Large intestine (tissue), 3 donors: ENCODE data around the gene PLA2G15. TPM values are rescaled to one million over a fixed set of nuclear protein-coding genes. Genes with fewer than 3 reads are reported as not detected.

Source experiments
- DNase-seq, 2 donors: peaks; one replicate each; pipeline versions ENCODE4 v3.0.0 to v3.0.0-alpha.2; 2013
- H3K27ac ChIP-seq: one replicate; pipeline ENCODE4 v1.5.1; 2013; ENCODE audit warnings: low read length
- H3K27me3 ChIP-seq: 2 replicates; pipeline ENCODE4 v1.6.1; 2013; ENCODE audit warnings: low read length; ENCODE audit not compliant: control insufficient read depth, insufficient read depth
- H3K36me3 ChIP-seq: 2 replicates; pipeline ENCODE4 v1.6.1; 2013; ENCODE audit warnings: low read length; ENCODE audit not compliant: control insufficient read depth, insufficient read depth
- H3K4me1 ChIP-seq: one replicate; pipeline ENCODE4 v1.6.1; 2013; ENCODE audit warnings: low read length; ENCODE audit not compliant: control insufficient read depth, insufficient read depth
- H3K4me3 ChIP-seq: one replicate; pipeline ENCODE4 v1.5.1; 2013; ENCODE audit warnings: low read length
- H3K9me3 ChIP-seq: one replicate; pipeline ENCODE4 v1.6.1; 2013; ENCODE audit warnings: mild to moderate bottlenecking, low read depth, low read length, moderate library complexity; ENCODE audit not compliant: control insufficient read depth
- WGBS: methylation state at CpG from one replicate; pipeline ENCODE4 v1.1.5; 2013; ENCODE audit warnings: low lambda C conversion rate; ENCODE audit not compliant: insufficient coverage; 5-methylcytosine and 5-hydroxymethylcytosine counted together
- polyA plus RNA-seq: library from polyadenylated mRNA; unstranded; fragments of 120-200 nt; gene quantifications from one replicate; pipeline ENCODE4 v1.2.1, GENCODE V29; 2013

The PLA2G15 gene
- polyA plus RNA-seq, 1 donor, result 18.7 TPM

DNA sequence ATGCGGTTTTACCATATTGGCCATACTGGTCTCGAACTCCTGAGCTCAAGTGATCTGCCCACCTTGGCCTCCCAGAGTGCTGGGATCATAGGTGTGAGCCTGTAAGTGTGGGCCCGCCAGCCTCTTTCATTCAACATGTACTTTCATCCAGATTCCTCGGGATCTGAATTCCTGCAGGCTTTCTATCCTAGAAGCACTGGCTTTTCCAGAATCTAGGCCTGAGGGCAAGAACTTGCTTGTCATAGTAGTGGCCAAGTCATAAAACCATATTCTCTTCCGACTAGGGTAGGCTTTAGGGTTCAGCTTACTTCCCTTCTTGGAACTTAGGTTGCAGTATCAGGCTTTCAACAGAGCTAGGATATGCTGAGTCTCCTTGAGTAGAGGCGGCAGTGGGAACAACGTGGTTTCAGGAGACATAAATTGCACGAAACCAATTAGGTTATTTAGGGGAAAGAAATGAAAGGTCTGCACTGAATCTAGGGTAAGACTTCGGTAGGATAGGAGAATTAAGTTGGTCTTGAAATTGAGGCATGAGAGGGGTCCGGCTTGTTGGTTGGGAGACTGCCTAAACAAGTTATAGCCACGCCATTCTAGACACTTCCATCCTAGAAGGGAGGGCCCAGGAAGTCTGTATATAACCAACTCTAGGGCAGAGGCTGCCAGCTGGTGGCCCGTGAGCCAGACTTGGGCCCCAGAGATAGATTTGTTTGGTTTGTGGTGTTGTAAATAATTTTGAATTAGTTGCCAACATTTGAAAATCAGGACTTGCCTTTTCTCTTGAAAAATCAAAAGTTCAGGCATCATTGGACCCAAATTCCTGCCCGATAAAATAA lies 34.8 kb downstream of the PLA2G15 start:
- Histone ChIP-seq H3K27me3 (no peaks in the 10 kb centered on the region), H3K4me3 (no peak overlapping the region), H3K27ac (no peak overlapping the region), H3K4me1 (no peaks in the 10 kb centered on the region), H3K9me3 (no peaks in the 10 kb centered on the region), H3K36me3 (peaks cover 7% of the 10 kb centered on the region)
- 91% methylated on average over 4 of the region's 13 CpGs for WGBS
- DNase-seq, result no peak

DNA sequence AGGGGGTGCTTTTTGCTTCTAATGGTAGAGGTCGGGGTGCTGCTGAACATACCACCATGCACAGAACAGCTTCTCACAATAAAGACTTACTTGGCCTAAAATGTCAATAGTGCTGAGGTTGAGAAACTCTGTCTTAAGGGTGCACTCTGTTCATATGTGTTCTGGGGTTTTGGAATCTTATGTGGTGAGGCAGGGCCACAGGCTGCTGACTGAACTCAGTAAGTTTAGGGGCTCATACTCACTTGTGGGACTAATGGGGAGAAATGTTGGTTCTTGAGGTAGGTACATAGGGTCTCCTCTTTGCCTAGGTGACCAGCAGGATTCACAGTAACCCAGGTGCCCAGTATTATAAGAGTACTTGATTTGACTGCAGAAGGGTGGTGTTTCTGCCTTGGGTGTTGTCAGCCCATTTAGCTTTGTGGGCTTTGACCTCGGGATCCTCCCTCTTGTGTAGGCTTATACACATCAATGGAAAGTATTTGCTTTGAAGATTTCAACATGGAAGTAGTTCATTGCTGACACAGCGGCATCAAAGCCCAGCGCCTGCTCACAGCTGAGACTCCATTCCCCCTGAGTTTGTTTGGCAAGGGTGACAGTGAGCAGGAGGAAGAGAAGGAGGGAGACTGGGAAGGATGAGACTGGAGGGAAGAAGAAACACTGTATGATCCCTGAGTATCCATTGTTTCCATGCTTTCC lies 36.3 kb downstream of the PLA2G15 start:
- no peak for DNase-seq
- no peaks in the 10 kb centered on the region for H3K27me3 ChIP-seq
- no peak overlapping the region for H3K4me3 ChIP-seq
- no peaks in the 10 kb centered on the region for H3K4me1 ChIP-seq
- H3K9me3 ChIP-seq, result no peaks in the 10 kb centered on the region
- no peak overlapping the region for H3K27ac ChIP-seq
- WGBS, result no CpG with 5 or more reads among the region's 4 CpGs
- H3K36me3 ChIP-seq, result peaks cover 10% of the 10 kb centered on the region

DNA sequence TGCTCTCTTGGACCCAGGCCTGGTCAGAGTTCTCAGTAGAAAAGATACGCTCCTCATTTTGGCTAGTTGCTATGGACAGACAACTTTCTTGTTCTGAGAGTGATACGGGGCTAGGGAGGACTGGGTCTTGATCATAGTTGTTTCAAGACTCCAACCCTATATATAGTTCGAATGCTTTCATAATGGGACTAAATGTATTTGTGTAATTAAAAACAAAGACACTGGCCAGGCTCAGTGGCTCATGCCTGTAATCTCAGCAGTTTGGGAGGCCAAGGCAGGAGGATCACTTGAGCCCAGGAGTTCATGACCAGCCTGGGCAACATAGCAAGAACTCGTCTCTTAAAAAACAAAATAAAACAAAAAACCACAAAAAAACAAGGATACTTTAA lies 36.9 kb downstream of the PLA2G15 start:
- no peaks in the 10 kb centered on the region for H3K27me3 ChIP-seq
- H3K9me3 ChIP-seq, result no peaks in the 10 kb centered on the region
- no peaks in the 10 kb centered on the region for H3K4me1 ChIP-seq
- no peak overlapping the region for H3K27ac ChIP-seq
- no peak overlapping the region for H3K4me3 ChIP-seq
- peaks cover 11% of the 10 kb centered on the region for H3K36me3 ChIP-seq
- WGBS, result no CpG with 5 or more reads among the region's 4 CpGs
- DNase-seq, result no peak

- Histone ChIP-seq H3K36me3 (peaks cover 14% of the 10 kb centered on the region), H3K4me1 (no peaks in the 10 kb centered on the region), H3K9me3 (no peaks in the 10 kb centered on the region), H3K27me3 (no peaks in the 10 kb centered on the region), H3K27ac (no peak overlapping the region), H3K4me3 (no peak overlapping the region)
- WGBS, result no CpG with 5 or more reads among the region's 5 CpGs
- DNase-seq, result no peak
These were observed 38.2 kb downstream of the PLA2G15 start for GRCh38 chr16:68283346-68283745.

GRCh38 chr16:68283801-68284598 lies 38.8 kb downstream of the PLA2G15 start:
- Histone ChIP-seq H3K9me3 (no peaks in the 10 kb centered on the region), H3K27ac (no peak overlapping the region), H3K27me3 (no peaks in the 10 kb centered on the region), H3K4me3 (no peak overlapping the region), H3K36me3 (peaks cover 15% of the 10 kb centered on the region), H3K4me1 (no peaks in the 10 kb centered on the region)
- DNase-seq, result no peak
- 100% methylated on average over 2 of the region's 9 CpGs for WGBS

DNA sequence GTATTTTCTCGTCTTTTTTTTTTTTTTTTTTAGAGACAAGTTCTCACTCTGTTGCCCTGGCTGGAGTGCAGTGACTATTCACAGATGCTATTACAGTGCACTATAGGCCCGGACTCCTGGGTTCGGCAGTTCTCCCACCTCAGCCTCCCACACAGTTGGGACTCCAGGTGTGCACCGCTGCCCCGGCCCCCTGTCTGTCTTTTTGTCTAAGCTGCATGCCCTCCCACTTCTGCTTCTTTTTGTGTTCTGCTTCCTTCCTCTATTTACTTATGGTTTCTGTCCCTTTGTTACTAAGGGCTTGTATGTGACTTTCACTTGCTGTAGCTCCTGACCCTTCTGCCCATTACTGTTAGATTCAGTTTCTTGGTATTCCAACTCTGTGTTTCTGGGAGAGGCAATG lies 39.7 kb downstream of the PLA2G15 start:
- no peaks in the 10 kb centered on the region for H3K4me1 ChIP-seq

DNA sequence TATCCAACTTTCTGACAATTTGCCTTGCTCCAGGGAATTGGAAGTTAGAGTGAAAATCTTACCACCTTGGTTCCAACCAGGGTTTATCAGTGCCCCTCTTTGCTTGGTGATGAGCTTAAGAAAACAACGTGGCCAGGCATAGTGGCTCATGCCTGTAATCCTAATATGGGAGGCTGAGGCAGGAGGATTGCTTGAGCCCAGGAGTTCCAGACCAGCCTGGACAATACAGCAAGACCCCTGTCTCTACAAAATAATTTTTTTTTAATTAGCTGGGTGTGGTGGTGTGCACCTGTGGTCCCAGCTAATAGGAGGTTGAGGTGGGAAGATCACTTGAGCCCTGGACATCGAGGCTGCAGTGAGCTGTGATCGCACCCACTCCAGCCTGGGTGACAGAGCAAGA lies 40.5 kb downstream of the PLA2G15 start:
- Histone ChIP-seq H3K9me3 (no peaks in the 10 kb centered on the region), H3K4me3 (no peak overlapping the region), H3K4me1 (no peaks in the 10 kb centered on the region), H3K27ac (no peak overlapping the region), H3K27me3 (no peaks in the 10 kb centered on the region), H3K36me3 (peaks cover 23% of the 10 kb centered on the region)
- no peak for DNase-seq
- WGBS, result 100% methylated on average over 2 of the region's 3 CpGs

More for the DNA sequence above, 39.7 kb downstream of the PLA2G15 start:
- no peak for DNase-seq
- WGBS, result 62% methylated on average over 2 of the region's 5 CpGs
- no peaks in the 10 kb centered on the region for H3K9me3 ChIP-seq
- no peaks in the 10 kb centered on the region for H3K27me3 ChIP-seq
- H3K27ac ChIP-seq, result no peak overlapping the region
- H3K4me3 ChIP-seq, result no peak overlapping the region
- H3K36me3 ChIP-seq, result peaks cover 18% of the 10 kb centered on the region

GRCh38 chr16:68286153-68287074 lies 41.2 kb downstream of the PLA2G15 start:
- no peaks in the 10 kb centered on the region for H3K4me1 ChIP-seq
- DNase-seq, result no peak
- H3K4me3 ChIP-seq, result no peak overlapping the region
- peaks cover 29% of the 10 kb centered on the region for H3K36me3 ChIP-seq
- 100% methylated on average over 2 of the region's 12 CpGs for WGBS
- H3K9me3 ChIP-seq, result no peaks in the 10 kb centered on the region
- no peak overlapping the region for H3K27ac ChIP-seq
- H3K27me3 ChIP-seq, result no peaks in the 10 kb centered on the region

GRCh38 chr16:68287276-68288251 lies 42.4 kb downstream of the PLA2G15 start:
- peaks cover 34% of the 10 kb centered on the region for H3K36me3 ChIP-seq
- no peaks in the 10 kb centered on the region for H3K9me3 ChIP-seq
- no peak overlapping the region for H3K4me3 ChIP-seq
- no peaks in the 10 kb centered on the region for H3K27me3 ChIP-seq
- no peak overlapping the region for H3K27ac ChIP-seq
- WGBS, result no CpG with 5 or more reads among the region's 11 CpGs
- no peaks in the 10 kb centered on the region for H3K4me1 ChIP-seq
- no peak for DNase-seq
